Measurements from ENCODE around the gene ADGRG7.

ADGRG7 gene

DNA sequence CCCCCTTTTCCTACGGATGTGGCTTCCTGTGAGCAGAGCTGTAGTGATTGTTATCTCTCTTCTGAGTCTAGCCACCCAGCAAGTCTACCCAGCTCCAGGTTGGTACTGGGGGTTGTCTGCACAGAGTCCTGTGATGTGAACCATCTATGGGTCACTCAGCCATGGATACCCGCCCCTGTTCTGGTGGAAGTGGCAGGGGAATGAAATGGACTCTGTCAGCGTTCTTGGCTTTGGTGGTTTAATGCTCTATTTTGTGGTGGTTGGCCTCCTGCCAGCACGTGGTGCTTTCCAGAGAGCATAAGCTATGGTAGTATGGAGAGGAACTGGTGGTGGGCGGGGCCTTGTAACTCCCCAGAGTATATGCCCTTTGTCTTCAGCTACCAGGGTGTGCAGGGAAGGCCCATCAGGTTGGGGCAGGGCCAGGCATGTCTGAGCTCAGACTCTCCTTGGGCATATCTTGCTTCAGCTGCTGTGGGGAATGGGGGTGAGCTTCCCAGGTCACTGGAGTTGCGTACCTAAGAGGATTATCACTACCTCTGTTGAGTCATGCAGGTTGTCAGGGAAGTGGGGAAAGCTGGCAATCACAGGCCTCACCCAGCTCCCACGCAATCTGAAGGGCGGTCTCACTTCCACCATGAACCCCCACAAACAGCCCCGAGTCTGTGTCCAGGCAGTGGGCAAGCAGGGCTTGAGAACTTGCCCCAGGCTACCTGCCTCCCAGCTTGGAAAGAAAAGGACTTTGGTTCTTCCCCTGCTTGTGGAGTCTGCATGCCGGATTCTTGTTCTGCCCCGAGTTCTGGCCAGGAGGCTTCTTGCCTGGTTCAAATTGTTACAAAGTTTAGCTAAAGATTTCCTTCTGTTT lies 9.0 kb upstream of the ADGRG7 start:
- DNase-seq (ENCODE audit: low read depth in 2 of 2) = no peak

GRCh38 chr3:100602506-100603444 lies 6.6 kb upstream of the ADGRG7 start:
- DNase-seq (ENCODE audit: low read depth in 2 of 2) = no peak

GRCh38 chr3:100603469-100603868 lies 5.9 kb upstream of the ADGRG7 start:
- DNase-seq (ENCODE audit: low read depth in 2 of 2) = no peak

DNA sequence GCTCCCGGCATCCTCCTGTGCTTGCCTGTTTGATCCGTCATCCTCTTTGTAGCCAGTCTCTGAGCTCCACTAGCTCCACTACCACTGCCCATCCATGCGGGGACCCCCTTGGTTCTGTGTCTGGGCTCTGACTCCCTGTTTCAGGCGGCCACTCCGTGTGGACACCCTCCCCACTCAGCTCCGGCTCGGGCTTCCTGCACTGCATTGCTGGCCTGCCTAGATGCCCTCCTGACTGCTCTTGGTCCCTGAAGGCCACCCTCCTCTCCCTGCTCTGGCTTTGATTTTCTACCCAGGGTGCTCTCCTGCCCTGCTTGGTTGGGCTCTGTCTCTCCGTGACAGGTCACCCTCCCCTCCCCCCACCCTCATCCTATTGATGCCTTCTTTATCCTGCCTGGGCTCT lies 4.0 kb upstream of the ADGRG7 start:
- no peak for DNase-seq (ENCODE audit: low read depth in 2 of 2)

DNA sequence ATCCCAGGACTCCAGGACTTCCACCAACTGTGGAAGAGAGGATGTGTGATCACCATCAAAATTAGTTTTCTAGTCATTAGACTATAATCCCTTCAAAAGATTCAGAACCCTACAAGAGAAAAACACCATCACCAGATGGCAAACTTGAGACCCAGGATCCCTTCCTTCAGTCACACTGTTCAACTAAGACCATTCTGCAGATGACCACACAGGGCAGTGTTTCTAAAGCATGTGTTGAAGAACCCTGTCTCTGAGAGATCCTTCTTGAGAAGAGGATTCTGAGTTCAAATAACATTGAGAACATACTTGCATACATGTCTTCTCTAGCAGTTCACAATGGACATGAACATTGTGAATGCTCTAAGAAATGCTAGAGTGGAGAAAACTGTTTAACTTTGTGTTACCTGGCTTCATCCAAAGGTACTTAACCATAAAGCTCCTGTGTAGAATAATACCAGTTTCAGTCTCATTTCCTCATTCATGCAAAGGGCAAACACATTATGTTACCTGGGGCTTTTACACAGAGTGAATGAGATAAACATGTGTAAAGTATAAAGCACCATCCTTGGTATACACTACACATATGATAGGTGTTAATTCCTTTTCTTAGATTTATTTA lies 2.4 kb upstream of the ADGRG7 start:
- DNase-seq (ENCODE audit: low read depth in 2 of 2) = no peak

DNA sequence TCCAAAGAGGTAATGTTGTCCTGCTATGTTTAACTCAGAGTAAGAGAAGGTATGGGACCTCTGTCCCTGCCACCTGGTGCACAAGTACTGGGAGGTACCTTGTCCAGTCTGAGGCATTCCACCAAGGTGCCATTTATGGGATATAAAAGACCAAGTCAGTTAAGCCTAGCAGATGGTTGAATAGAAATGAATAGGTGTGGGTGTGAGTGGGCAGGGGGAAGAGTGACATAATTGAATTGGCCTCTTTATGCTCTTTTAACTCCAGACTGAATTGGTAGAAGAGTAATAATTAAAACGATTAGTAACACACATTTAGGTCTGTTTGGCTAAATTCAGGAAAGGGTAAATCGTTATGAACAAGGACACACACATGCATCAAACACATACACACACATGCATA lies 562 bp downstream of the ADGRG7 start:
- no peak for DNase-seq (ENCODE audit: low read depth in 2 of 2)

- DNase-seq (ENCODE audit: low read depth in 2 of 2) = no peak
Measured at GRCh38 chr3:100611221-100611620, 1.8 kb downstream of the ADGRG7 start.

DNA sequence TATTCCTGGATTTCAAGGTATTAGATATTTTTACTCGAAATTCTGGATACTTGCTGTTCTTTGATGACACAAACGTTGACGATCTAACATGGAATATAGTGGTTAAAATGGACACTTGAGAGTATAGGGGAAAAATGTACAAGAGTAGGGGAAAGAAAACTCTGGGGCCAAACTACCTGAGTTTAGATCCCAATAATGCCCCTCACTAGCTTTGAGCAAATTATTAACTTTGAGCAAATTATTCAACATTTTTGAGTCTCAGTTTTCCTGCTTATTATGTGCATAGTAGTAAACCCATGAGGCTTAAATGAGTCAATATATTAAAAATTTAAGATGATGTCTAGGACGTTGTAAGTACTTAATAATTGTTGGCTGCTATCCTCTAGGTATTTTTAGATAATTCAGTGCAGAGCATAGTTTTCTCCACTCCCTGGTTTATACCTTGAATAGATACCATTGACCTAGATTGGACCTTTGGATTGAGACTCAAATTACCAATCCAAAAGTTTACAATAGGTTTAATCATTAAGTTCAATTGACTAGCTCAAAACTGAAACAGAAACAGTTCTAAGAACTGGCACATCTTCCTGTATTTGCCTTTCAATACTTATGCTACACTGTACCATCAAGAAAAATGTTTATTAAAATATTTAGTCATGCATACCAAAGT lies 4.5 kb downstream of the ADGRG7 start:
- no peak for DNase-seq (ENCODE audit: low read depth in 2 of 2)

DNA sequence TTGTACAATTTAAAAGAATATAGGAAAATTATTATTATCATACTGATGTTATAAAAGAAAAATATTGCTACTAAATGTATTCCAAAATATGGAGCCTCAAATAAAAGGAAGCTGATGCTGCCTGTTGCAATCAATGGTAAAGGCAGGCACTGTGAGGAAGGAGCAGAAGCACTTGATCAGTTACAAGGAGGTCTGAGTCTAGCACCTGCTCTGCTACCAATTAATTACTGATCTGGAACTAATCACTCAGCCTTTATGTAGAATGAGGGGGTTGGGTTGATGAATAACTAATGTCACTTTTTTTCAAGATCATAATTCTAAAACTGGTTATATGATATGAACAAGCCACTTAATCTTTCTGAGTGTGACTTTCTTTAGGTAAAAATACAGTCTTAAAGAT lies 5.5 kb downstream of the ADGRG7 start:
- no peak for DNase-seq (ENCODE audit: low read depth in 2 of 2)

- DNase-seq (ENCODE audit: low read depth in 2 of 2) = no peak
Measured at GRCh38 chr3:100615684-100616083, 6.3 kb downstream of the ADGRG7 start.

- no peak for DNase-seq (ENCODE audit: low read depth in 2 of 2)
Measured at GRCh38 chr3:100621251-100621650, 11.8 kb downstream of the ADGRG7 start.

DNA sequence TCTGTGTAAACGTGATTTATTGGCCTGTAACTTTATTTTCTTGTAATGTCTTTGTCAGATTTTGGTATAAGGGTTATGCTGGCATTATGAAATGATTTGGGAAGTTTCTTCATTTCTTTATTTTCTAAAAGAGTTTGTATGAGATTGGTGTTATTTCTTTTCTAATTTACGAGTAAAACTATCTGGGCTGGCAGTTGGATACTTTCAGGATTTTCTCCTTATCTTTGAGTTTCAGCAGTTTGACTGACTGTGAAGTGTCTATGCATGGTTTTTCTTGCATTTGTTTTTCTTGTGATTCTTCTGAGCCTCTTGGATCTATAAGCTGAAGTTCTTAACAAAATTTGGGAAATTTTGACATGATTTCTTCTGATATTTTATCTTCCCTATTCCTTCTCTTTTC lies 18.1 kb downstream of the ADGRG7 start:
- no peak for DNase-seq (ENCODE audit: low read depth in 2 of 2)

DNA sequence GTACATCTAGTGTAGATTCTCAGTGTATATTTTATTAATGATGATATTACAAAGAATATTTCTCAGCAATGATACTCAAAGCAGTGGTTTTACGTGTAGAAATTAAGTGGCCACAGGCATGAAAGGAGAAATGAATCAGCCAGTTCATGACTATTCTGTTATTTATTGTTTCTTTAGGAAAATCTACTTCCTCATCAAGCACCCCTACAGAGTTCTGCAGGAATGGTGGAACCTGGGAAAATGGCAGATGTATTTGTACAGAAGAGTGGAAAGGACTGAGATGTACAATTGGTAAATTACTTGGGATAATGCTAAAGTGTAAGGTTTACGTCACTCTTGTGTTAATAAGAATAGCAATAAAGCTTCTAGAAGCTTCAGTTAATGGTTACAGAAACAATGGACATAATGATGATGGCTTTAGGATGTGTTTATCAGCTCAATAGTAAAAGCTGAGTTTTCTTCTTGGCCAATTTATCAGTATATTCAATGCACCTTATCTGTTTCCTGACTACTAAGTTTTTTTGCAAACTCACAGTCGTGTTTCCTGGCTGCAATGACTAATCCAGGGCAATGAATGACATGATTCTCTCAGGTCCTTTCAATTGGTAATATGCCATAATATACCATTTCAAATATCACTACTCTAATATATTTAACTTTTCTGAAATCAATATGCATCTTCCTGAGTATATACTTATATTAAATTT lies 20.2 kb downstream of the ADGRG7 start:
- no peak for DNase-seq (ENCODE audit: low read depth in 2 of 2)

GRCh38 chr3:100630664-100631063 lies 21.3 kb downstream of the ADGRG7 start:
- DNase-seq (ENCODE audit: low read depth in 2 of 2) = no peak

GRCh38 chr3:100631236-100631635 lies 21.8 kb downstream of the ADGRG7 start:
- DNase-seq (ENCODE audit: low read depth in 2 of 2) = no peak

DNA sequence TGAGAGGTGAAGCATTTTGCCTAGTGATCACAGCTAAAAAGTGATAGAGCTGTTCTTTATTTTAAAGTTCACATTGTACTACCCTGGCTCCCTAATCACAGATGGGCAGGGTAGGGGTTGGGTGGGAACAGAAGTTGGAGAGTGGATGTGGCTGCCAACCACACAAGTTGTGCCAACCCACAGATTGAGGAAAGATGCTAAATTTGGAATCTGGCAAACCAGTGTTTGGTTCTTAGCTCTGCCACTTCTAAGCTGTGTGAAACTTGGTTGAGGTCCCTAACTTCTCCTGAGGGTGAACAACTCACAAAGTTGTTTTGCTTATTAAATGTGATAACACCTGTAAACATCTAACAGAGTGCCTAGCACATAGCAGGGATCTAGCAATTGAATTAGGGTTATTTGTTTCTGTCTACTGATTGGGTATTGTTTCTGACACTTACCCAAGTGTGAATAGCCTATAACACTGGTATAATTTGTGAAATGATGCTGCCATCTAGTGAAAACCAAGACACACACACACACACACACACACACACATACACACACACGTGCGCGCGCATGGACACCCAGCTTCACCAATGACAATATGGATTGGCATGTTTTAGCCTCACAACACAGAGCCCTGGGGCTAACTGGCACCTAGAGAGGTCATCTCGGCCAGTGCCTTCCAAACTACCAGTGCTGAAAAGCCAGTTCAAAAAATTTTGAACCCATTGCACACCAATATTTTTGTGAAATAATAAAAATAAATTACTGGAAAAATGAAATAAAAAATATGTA lies 25.3 kb downstream of the ADGRG7 start:
- no peak for DNase-seq (ENCODE audit: low read depth in 2 of 2)

DNA sequence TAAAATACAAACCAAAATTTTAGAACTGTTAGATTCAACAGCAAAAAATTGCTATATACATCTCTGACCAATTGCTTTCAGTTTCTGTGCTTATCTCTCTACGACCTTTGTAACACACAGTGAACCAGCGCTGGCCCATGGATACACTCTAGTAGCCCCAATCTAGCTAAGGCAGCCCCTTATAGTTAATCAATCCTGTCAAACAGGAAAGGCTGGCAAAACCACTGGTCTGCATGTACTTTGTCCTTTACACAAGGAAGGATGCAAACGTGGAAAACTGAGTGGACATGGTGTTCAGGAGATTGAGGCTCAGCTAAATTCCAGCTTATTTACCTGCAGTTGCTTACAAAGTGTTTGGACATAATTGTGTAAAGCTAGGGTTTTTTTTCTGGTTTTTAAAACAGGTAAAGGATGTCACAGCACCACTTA lies 25.9 kb downstream of the ADGRG7 start:
- DNase-seq (ENCODE audit: low read depth in 2 of 2) = no peak

DNA sequence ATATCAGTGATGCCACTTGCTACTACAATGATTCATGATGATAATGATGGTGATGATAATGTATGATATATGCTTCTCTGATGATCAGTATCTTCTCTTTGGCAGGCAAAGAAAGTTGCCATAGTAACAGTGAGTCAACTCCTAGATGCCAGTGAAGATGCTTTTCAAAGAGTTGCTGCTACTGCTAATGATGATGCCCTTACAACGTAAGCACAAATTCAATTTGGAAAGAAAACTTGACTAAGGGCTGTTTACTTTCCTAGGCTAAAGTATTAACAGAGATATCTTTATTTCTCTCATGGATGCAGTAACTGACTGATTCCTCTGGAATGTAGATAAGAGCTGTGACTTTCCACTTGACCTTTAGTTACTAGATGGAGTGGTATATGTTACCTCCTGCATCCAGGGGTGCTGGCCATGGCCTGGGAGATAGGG lies 27.8 kb downstream of the ADGRG7 start:
- DNase-seq (ENCODE audit: low read depth in 2 of 2) = no peak

GRCh38 chr3:100640633-100641032 lies 31.2 kb downstream of the ADGRG7 start:
- DNase-seq (ENCODE audit: low read depth in 2 of 2) = no peak

- DNase-seq (ENCODE audit: low read depth in 2 of 2) = no peak
Measured at GRCh38 chr3:100641471-100642032, 32.2 kb downstream of the ADGRG7 start.
